ENCODE data around the gene CLCN3.

Gene CLCN3

GRCh38 chr4:169621731-169622492 is 1.5 kb downstream of the CLCN3 start:
- TF ChIP-seq SIN3A (IDR thresholded peaks at IDR 0.05; ENCODE audit: borderline replicate concordance, insufficient read depth, low read length): no peak
- no peak for TF ChIP-seq TAF1 (IDR thresholded peaks at IDR 0.05; ENCODE audit: borderline replicate concordance, insufficient read depth, low read length)
- no peak for TF ChIP-seq FOXP2 (optimal IDR thresholded peaks at IDR 0.05; ENCODE audit: borderline replicate concordance, extremely low read depth, extremely low read length, insufficient read depth)
- no peak for TF ChIP-seq POLR2AphosphoS5 (IDR thresholded peaks at IDR 0.05; ENCODE audit: low read depth, low read length)
- TF ChIP-seq REST (IDR thresholded peaks at IDR 0.05; ENCODE audit: insufficient read depth in 1 of 2, low read depth in 2 of 2, low read length in 2 of 2): no peak

- no peak for TF ChIP-seq POLR2AphosphoS5 (IDR thresholded peaks at IDR 0.05; ENCODE audit: low read depth, low read length)
- TF ChIP-seq FOXP2 (optimal IDR thresholded peaks at IDR 0.05; ENCODE audit: borderline replicate concordance, extremely low read depth, extremely low read length, insufficient read depth): no peak
- TF ChIP-seq TAF1 (IDR thresholded peaks at IDR 0.05; ENCODE audit: borderline replicate concordance, insufficient read depth, low read length): no peak
- TF ChIP-seq SIN3A (IDR thresholded peaks at IDR 0.05; ENCODE audit: borderline replicate concordance, insufficient read depth, low read length): no peak
- TF ChIP-seq REST (IDR thresholded peaks at IDR 0.05; ENCODE audit: insufficient read depth in 1 of 2, low read depth in 2 of 2, low read length in 2 of 2): no peak
Measured at GRCh38 chr4:169622566-169622965, 2.2 kb downstream of the CLCN3 start.

GRCh38 chr4:169625886-169626285 is 5.5 kb downstream of the CLCN3 start:
- TF ChIP-seq FOXP2 (optimal IDR thresholded peaks at IDR 0.05; ENCODE audit: borderline replicate concordance, extremely low read depth, extremely low read length, insufficient read depth) (no peak), TAF1 (IDR thresholded peaks at IDR 0.05; ENCODE audit: borderline replicate concordance, insufficient read depth, low read length) (no peak), SIN3A (IDR thresholded peaks at IDR 0.05; ENCODE audit: borderline replicate concordance, insufficient read depth, low read length) (no peak), POLR2AphosphoS5 (IDR thresholded peaks at IDR 0.05; ENCODE audit: low read depth, low read length) (no peak), REST (IDR thresholded peaks at IDR 0.05; ENCODE audit: insufficient read depth in 1 of 2, low read depth in 2 of 2, low read length in 2 of 2) (no peak)

GRCh38 chr4:169626331-169627282 is 6.2 kb downstream of the CLCN3 start:
- TF ChIP-seq SIN3A (IDR thresholded peaks at IDR 0.05; ENCODE audit: borderline replicate concordance, insufficient read depth, low read length): no peak
- no peak for TF ChIP-seq FOXP2 (optimal IDR thresholded peaks at IDR 0.05; ENCODE audit: borderline replicate concordance, extremely low read depth, extremely low read length, insufficient read depth)
- TF ChIP-seq REST (IDR thresholded peaks at IDR 0.05; ENCODE audit: insufficient read depth in 1 of 2, low read depth in 2 of 2, low read length in 2 of 2): no peak
- TF ChIP-seq TAF1 (IDR thresholded peaks at IDR 0.05; ENCODE audit: borderline replicate concordance, insufficient read depth, low read length): no peak
- no peak for TF ChIP-seq POLR2AphosphoS5 (IDR thresholded peaks at IDR 0.05; ENCODE audit: low read depth, low read length)
